Ectodermal cell (in vitro differentiated cells): ENCODE data around the gene ACTR6.
"Not testable (repeated sequence)": the region's sequence is repeated elsewhere in the genome, so short reads cannot be mapped to it uniquely, and the experiment has no call there.

Experiments used
- H3K27ac ChIP-seq: 2 replicates; pipeline ENCODE4 v1.7.0; 2013; ENCODE audit warnings: mild to moderate bottlenecking, low read depth, low read length; ENCODE audit not compliant: insufficient read depth, poor library complexity, severe bottlenecking
- H3K27me3 ChIP-seq: 2 replicates; pipeline ENCODE4 v1.7.0; 2013; ENCODE audit warnings: mild to moderate bottlenecking, low read length; ENCODE audit not compliant: insufficient read depth, control insufficient read depth, poor library complexity, severe bottlenecking
- H3K36me3 ChIP-seq: one replicate; pipeline ENCODE4 v1.7.0; 2013; ENCODE audit warnings: low read length; ENCODE audit not compliant: control insufficient read depth, insufficient read depth
- H3K4me1 ChIP-seq: one replicate; pipeline ENCODE4 v1.7.0; 2013; ENCODE audit warnings: low read length; ENCODE audit not compliant: control insufficient read depth, insufficient read depth
- H3K4me3 ChIP-seq: 2 replicates; pipeline ENCODE4 v1.7.0; 2013; ENCODE audit warnings: low read depth, low read length, control low read depth; ENCODE audit not compliant: insufficient read depth
- H3K9me3 ChIP-seq: 2 replicates; pipeline ENCODE4 v1.7.0; 2013; ENCODE audit warnings: mild to moderate bottlenecking, low read length, moderate library complexity; ENCODE audit not compliant: control insufficient read depth
- WGBS, 2 experiments: methylation state at CpG; one replicate each; pipeline ENCODE4 v1.1.7; 2013; ENCODE audit warnings: missing lambda C conversion rate in 2 of 2; 5-methylcytosine and 5-hydroxymethylcytosine counted together

The ACTR6 gene

DNA sequence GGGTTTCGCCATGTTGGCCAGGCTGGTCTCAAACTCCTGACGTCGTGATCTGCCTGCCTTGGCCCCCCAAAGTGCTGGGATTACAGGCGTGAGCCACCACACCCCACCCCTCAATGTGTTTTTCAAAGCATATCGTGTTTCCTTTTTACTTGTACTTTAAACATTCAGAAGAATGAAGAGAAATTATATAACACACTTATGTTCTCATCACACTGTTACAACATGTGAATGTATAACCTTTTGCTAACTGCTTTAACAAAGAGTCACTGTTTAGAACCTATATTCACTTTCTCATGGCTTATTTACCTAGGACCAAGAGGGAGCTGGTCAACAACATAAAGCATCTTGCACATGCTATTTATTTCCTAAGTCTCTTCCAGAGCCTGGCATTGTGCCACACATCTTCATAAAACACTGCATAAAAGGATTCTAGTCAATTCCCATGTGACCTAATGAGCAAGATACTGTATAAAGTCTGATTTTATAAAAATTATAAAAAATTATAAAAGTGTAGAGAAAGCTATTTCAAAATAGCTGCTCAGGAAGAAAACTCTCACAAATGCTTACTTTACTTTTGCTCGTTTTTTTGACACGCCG is 16.0 kb upstream of the ACTR6 start:
- 93% methylated on average over 8 of the region's 8 CpGs for WGBS, 2 experiments
- no peaks in the 10 kb centered on the region for H3K9me3 ChIP-seq
- peaks cover 5% of the 10 kb centered on the region for H3K4me1 ChIP-seq
- no peaks in the 10 kb centered on the region for H3K36me3 ChIP-seq
- no peak overlapping the region for H3K27ac ChIP-seq
- H3K27me3 ChIP-seq: no peaks in the 10 kb centered on the region
- no peak overlapping the region for H3K4me3 ChIP-seq

- H3K4me3 ChIP-seq: no peak overlapping the region
- 84 to 87% methylated on average over 5 of the region's 5 CpGs for WGBS, 2 experiments
- H3K27me3 ChIP-seq: no peaks in the 10 kb centered on the region
These were observed 15.2 kb upstream of the ACTR6 start for GRCh38 chr12:100185361-100185894.

DNA sequence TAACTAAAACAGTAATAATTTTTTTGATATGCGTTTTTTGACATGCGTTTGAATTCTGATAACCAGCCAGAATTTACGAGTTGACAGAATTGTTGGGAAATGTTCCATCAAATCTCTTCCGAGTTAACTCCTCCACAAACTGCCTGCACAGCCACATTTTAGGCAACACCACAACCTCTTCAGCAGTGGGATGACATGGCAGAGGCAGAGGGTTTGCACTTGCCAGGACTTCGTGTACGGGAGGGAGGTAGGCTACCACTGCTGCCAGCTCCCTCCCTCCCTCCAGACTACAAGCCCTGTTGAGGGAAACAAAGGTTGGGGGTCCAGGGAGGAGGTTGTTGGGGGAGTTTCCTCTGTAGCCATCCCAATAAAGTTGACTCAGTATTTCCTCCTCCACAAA is 14.5 kb upstream of the ACTR6 start:
- 88 to 99% methylated on average over 6 of the region's 6 CpGs for WGBS, 2 experiments
- H3K27ac ChIP-seq: no peak overlapping the region
- no peaks in the 10 kb centered on the region for H3K27me3 ChIP-seq
- no peaks in the 10 kb centered on the region for H3K9me3 ChIP-seq
- no peaks in the 10 kb centered on the region for H3K36me3 ChIP-seq
- no peak overlapping the region for H3K4me3 ChIP-seq
- peaks cover 5% of the 10 kb centered on the region for H3K4me1 ChIP-seq

More at GRCh38 chr12:100185361-100185894, 15.2 kb upstream of the ACTR6 start:
- no peak overlapping the region for H3K27ac ChIP-seq
- peaks cover 5% of the 10 kb centered on the region for H3K4me1 ChIP-seq
- H3K9me3 ChIP-seq: no peaks in the 10 kb centered on the region
- H3K36me3 ChIP-seq: no peaks in the 10 kb centered on the region

- WGBS, 2 experiments: 96 to 97% methylated on average over 5 of the region's 5 CpGs
- H3K9me3 ChIP-seq: no peaks in the 10 kb centered on the region
- H3K27me3 ChIP-seq: no peaks in the 10 kb centered on the region
- H3K4me1 ChIP-seq: peaks cover 3% of the 10 kb centered on the region
- H3K4me3 ChIP-seq: no peak overlapping the region
- no peak overlapping the region for H3K27ac ChIP-seq
- H3K36me3 ChIP-seq: no peaks in the 10 kb centered on the region
These were observed 13.5 kb upstream of the ACTR6 start for GRCh38 chr12:100187068-100187467.

GRCh38 chr12:100187857-100188519 is 12.6 kb upstream of the ACTR6 start:
- 86 to 87% methylated on average over 5 of the region's 5 CpGs for WGBS, 2 experiments
- Histone ChIP-seq H3K27me3 (no peaks in the 10 kb centered on the region), H3K27ac (no peak overlapping the region), H3K36me3 (no peaks in the 10 kb centered on the region), H3K4me1 (no peaks in the 10 kb centered on the region), H3K9me3 (no peaks in the 10 kb centered on the region), H3K4me3 (no peak overlapping the region)

GRCh38 chr12:100188888-100189635 is 11.6 kb upstream of the ACTR6 start:
- not testable (repeated sequence) for H3K36me3 ChIP-seq, H3K4me1 ChIP-seq, H3K27me3 ChIP-seq, H3K4me3 ChIP-seq, H3K27ac ChIP-seq, H3K9me3 ChIP-seq
- 91 to 93% methylated on average over 11 of the region's 11 CpGs for WGBS, 2 experiments

DNA sequence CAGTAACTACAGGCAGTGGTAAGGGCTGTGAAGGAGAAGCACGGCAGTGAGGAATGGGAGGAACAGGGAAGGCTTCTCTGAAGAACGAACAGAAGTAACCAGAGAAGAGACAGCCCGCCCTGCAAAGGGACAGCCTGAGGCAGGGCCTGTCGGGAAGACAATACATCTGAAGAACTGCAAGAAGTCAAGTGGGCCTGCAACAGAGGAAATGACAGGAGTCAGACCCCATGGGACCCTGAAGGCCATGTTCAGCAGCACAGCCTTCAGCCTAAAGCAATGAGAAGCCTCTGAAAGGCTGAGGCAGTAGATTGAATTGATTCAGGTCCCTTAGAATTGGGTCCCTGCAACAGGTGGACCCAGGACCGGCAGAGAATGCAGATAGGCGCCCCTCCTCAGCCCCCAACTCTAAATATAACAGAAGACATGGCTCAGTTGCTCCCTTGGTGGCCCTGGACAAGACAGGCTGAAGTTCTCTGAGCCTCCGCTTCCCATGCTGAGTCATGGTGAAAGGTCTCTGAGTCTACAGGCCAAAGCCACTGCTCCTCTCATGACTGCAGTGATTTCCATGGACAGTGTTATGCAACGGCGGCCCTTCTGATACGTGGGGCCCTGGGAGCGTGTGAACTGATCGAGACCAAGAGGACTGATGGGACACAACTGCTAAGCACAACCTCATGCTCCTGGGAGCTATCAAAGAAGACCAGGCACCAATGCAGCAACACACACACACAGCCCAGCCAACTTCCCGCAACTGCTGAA is 10.8 kb upstream of the ACTR6 start:
- Histone ChIP-seq H3K9me3 (no peaks in the 10 kb centered on the region), H3K4me1 (no peaks in the 10 kb centered on the region), H3K36me3 (no peaks in the 10 kb centered on the region), H3K4me3 (no peak overlapping the region), H3K27me3 (no peaks in the 10 kb centered on the region), H3K27ac (no peak overlapping the region)
- 92% methylated on average over 13 of the region's 13 CpGs for WGBS, 2 experiments

GRCh38 chr12:100193085-100193484 is 7.5 kb upstream of the ACTR6 start:
- no peak overlapping the region for H3K4me3 ChIP-seq
- no peaks in the 10 kb centered on the region for H3K4me1 ChIP-seq
- no peak overlapping the region for H3K27ac ChIP-seq
- 100% methylated on average over 1 of the region's 1 CpG for WGBS, 2 experiments
- no peaks in the 10 kb centered on the region for H3K27me3 ChIP-seq
- H3K36me3 ChIP-seq: no peaks in the 10 kb centered on the region
- H3K9me3 ChIP-seq: no peaks in the 10 kb centered on the region

GRCh38 chr12:100197486-100197885 is 3.1 kb upstream of the ACTR6 start:
- no peaks in the 10 kb centered on the region for H3K27me3 ChIP-seq
- no peak overlapping the region for H3K4me3 ChIP-seq
- no peak overlapping the region for H3K27ac ChIP-seq
- H3K4me1 ChIP-seq: peaks cover 4% of the 10 kb centered on the region
- H3K9me3 ChIP-seq: no peaks in the 10 kb centered on the region
- no peaks in the 10 kb centered on the region for H3K36me3 ChIP-seq
- WGBS, 2 experiments: 94 to 97% methylated on average over 4 of the region's 4 CpGs

GRCh38 chr12:100199023-100199346 is 1.6 kb upstream of the ACTR6 start:
- Histone ChIP-seq H3K27ac (no peak overlapping the region), H3K36me3 (no peaks in the 10 kb centered on the region), H3K27me3 (no peaks in the 10 kb centered on the region), H3K9me3 (no peaks in the 10 kb centered on the region), H3K4me3 (peak overlapping the region; percentile 83), H3K4me1 (peaks cover 4% of the 10 kb centered on the region)
- WGBS, 2 experiments: 28 to 31% methylated on average over 6 of the region's 6 CpGs
